ENCODE data around the gene SLC38A9.

SLC38A9 gene

GRCh38 chr5:55649963-55650362 lies 62.2 kb downstream of the SLC38A9 start:
- no peak for DNase-seq (ENCODE audit: low spot score)

GRCh38 chr5:55645304-55645703 lies 66.8 kb downstream of the SLC38A9 start:
- no peak for DNase-seq (ENCODE audit: low spot score)

GRCh38 chr5:55638455-55638854 lies 73.7 kb downstream of the SLC38A9 start:
- no peak for DNase-seq (ENCODE audit: low spot score)

- DNase-seq (ENCODE audit: low spot score) = no peak
These were observed 74.1 kb downstream of the SLC38A9 start for GRCh38 chr5:55638051-55638450.

GRCh38 chr5:55636683-55637082 lies 75.4 kb downstream of the SLC38A9 start:
- peak; percentile 23 for DNase-seq (ENCODE audit: low spot score)

- DNase-seq (ENCODE audit: low spot score) = no peak
These were observed 75.9 kb downstream of the SLC38A9 start for GRCh38 chr5:55636177-55636576.

GRCh38 chr5:55634866-55635265 lies 77.3 kb downstream of the SLC38A9 start:
- DNase-seq (ENCODE audit: low spot score) = no peak

GRCh38 chr5:55634209-55634805 lies 77.8 kb downstream of the SLC38A9 start:
- no peak for DNase-seq (ENCODE audit: low spot score)

- no peak for DNase-seq (ENCODE audit: low spot score)
These were observed 78.4 kb downstream of the SLC38A9 start for GRCh38 chr5:55633574-55634208.

- DNase-seq (ENCODE audit: low spot score) = no peak
These were observed 82.3 kb downstream of the SLC38A9 start for GRCh38 chr5:55629815-55630214.

- no peak for DNase-seq (ENCODE audit: low spot score)
These were observed 85.3 kb downstream of the SLC38A9 start for GRCh38 chr5:55626790-55627189.

- no peak for DNase-seq (ENCODE audit: low spot score)
These were observed 86.2 kb downstream of the SLC38A9 start for GRCh38 chr5:55625913-55626312.

GRCh38 chr5:55625589-55625909 lies 86.6 kb downstream of the SLC38A9 start:
- peak; percentile 31 for DNase-seq (ENCODE audit: low spot score)

GRCh38 chr5:55624841-55625588 lies 87.1 kb downstream of the SLC38A9 start:
- DNase-seq (ENCODE audit: low spot score) = no peak

GRCh38 chr5:55623789-55624188 lies 88.3 kb downstream of the SLC38A9 start:
- no peak for DNase-seq (ENCODE audit: low spot score)

- DNase-seq (ENCODE audit: low spot score) = no peak
These were observed 89.7 kb downstream of the SLC38A9 start for GRCh38 chr5:55622460-55622859.

- DNase-seq (ENCODE audit: low spot score) = no peak
These were observed 90.9 kb downstream of the SLC38A9 start for GRCh38 chr5:55621229-55621628.

- DNase-seq (ENCODE audit: low spot score) = no peak
These were observed 91.4 kb downstream of the SLC38A9 start for GRCh38 chr5:55620766-55621160.

- DNase-seq (ENCODE audit: low spot score) = no peak
These were observed 91.9 kb downstream of the SLC38A9 start for GRCh38 chr5:55620009-55620765.

GRCh38 chr5:55618318-55618717 lies 93.8 kb downstream of the SLC38A9 start:
- DNase-seq (ENCODE audit: low spot score) = no peak

GRCh38 chr5:55613112-55613868 lies 98.8 kb downstream of the SLC38A9 start:
- DNase-seq (ENCODE audit: low spot score) = no peak

GRCh38 chr5:55610542-55610941 lies 101.6 kb downstream of the SLC38A9 start:
- DNase-seq (ENCODE audit: low spot score) = no peak

All from iPS-NIHi11 (cell line).